HepG2 (cell line): ENCODE results near the gene AHRR. TPM values are rescaled to one million over a fixed set of nuclear protein-coding genes. Genes with fewer than 3 reads are reported as not detected.

Experiments
- BHLHE40 ChIP-seq: IDR thresholded peaks from 2 replicates; pipeline ENCODE4 v1.6.1; 2011; ENCODE audit warnings: low read length, improper control_type of control experiment
- CREB1 ChIP-seq, 2 experiments: fragments of 450-650 bp in 1 of 2; IDR thresholded peaks; 2 replicates each; pipeline ENCODE4 v1.6.1; 2016 to 2017; ENCODE audit warnings: control low read depth in 1 of 2, mild to moderate bottlenecking in 1 of 2, missing compliant biosample characterization in 1 of 2, missing genetic modification characterization in 1 of 2
- ETS1 ChIP-seq: sonication (generic); formaldehyde crosslinking; IDR thresholded peaks from 2 replicates; pipeline ENCODE4 v1.4.0; 2020; ENCODE audit warnings: missing genetic modification reagents
- KLF12 ChIP-seq: sonication (generic); formaldehyde crosslinking; IDR thresholded peaks from 2 replicates; pipeline ENCODE4 v1.4.0; 2020; ENCODE audit warnings: missing genetic modification reagents, borderline replicate concordance
- NCOA2 ChIP-seq: sonication (generic); formaldehyde crosslinking; IDR thresholded peaks from 2 replicates; pipeline ENCODE4 v1.8.0; 2022; ENCODE audit warnings: inconsistent platforms
- NCOA5 ChIP-seq: sonication (generic); formaldehyde crosslinking; IDR thresholded peaks from 2 replicates; pipeline ENCODE4 v1.4.0; 2020; ENCODE audit warnings: missing genetic modification reagents
- PCBP2 ChIP-seq: fragments of 200-400 bp; formaldehyde crosslinking; optimal IDR thresholded peaks from 2 replicates; pipeline ENCODE3; 2018; ENCODE audit warnings: low read length, low read depth; ENCODE audit not compliant: poor library complexity, severe bottlenecking
- PHF20 ChIP-seq: sonication (generic); formaldehyde crosslinking; IDR thresholded peaks from 2 replicates; pipeline ENCODE4 v1.5.0; 2020; ENCODE audit warnings: mild to moderate bottlenecking, missing genetic modification reagents
- POGK ChIP-seq: sonication (generic); formaldehyde crosslinking; conservative IDR thresholded peaks from 2 replicates; pipeline ENCODE4 v1.8.0; 2022; ENCODE audit warnings: mild to moderate bottlenecking, moderate library complexity, missing genetic modification reagents
- RARA ChIP-seq: IDR thresholded peaks from 2 replicates; pipeline ENCODE4 v1.6.1; 2016; ENCODE audit warnings: missing genetic modification reagents, missing compliant biosample characterization
- SETDB1 ChIP-seq: sonication (generic); formaldehyde crosslinking; IDR thresholded peaks from 2 replicates; pipeline ENCODE4 v1.5.1; 2020; ENCODE audit warnings: missing genetic modification reagents, mild to moderate bottlenecking, borderline replicate concordance
- SMAD3 ChIP-seq: sonication (generic); formaldehyde crosslinking; IDR thresholded peaks from 2 replicates; pipeline ENCODE4 v1.4.0; 2020; ENCODE audit warnings: missing genetic modification reagents
- SPEN ChIP-seq: sonication (generic); formaldehyde crosslinking; IDR thresholded peaks from 2 replicates; pipeline ENCODE4 v1.5.1; 2020; ENCODE audit warnings: low read depth, mild to moderate bottlenecking, missing genetic modification reagents
- SRF ChIP-seq: IDR thresholded peaks from 2 replicates; pipeline ENCODE4 v1.6.1; 2011; ENCODE audit warnings: mild to moderate bottlenecking, low read depth, low read length, moderate library complexity
- SUZ12 ChIP-seq: fragments of 150-350 bp; IDR thresholded peaks from 2 replicates; pipeline ENCODE4 v1.6.1; 2014; ENCODE audit warnings: low read depth, low read length
- TCF7 ChIP-seq: sonication (generic); IDR thresholded peaks from 2 replicates; pipeline ENCODE4 v1.6.1; 2016; ENCODE audit warnings: antibody characterized with exemption, low read depth
- TCF7L2 ChIP-seq: IDR thresholded peaks from 2 replicates; pipeline ENCODE4 v1.6.1; 2011; ENCODE audit warnings: mild to moderate bottlenecking, low read depth, low read length, moderate library complexity
- TEF ChIP-seq: sonication (generic); formaldehyde crosslinking; IDR thresholded peaks from 2 replicates; pipeline ENCODE4 v1.5.0; 2020; ENCODE audit warnings: missing genetic modification reagents
- TGIF2 ChIP-seq: IDR thresholded peaks from 2 replicates; pipeline ENCODE4 v1.6.1; 2016; ENCODE audit warnings: control low read depth, missing compliant biosample characterization
- THAP7 ChIP-seq: sonication (generic); formaldehyde crosslinking; IDR thresholded peaks from 2 replicates; pipeline ENCODE4 v1.8.1; 2023; ENCODE audit warnings: mild to moderate bottlenecking, missing genetic modification reagents
- TMF1 ChIP-seq: sonication (generic); formaldehyde crosslinking; IDR thresholded peaks from 2 replicates; pipeline ENCODE4 v1.8.1; 2022; ENCODE audit warnings: low read depth, missing genetic modification reagents
- U2AF1 ChIP-seq: fragments of 200-400 bp; formaldehyde crosslinking; optimal IDR thresholded peaks from 2 replicates; pipeline ENCODE3; 2017; ENCODE audit warnings: mild to moderate bottlenecking, low read depth, low read length
- XBP1 ChIP-seq: sonication (generic); formaldehyde crosslinking; IDR thresholded peaks from 2 replicates; pipeline ENCODE4 v1.5.0; 2020; ENCODE audit warnings: missing genetic modification reagents
- ZNF629 ChIP-seq: sonication (generic); formaldehyde crosslinking; conservative IDR thresholded peaks from 2 replicates; pipeline ENCODE4 v1.5.0; 2020; ENCODE audit warnings: missing genetic modification reagents
- ZNF761 ChIP-seq: sonication (generic); formaldehyde crosslinking; conservative IDR thresholded peaks from 2 replicates; pipeline ENCODE4 v1.4.0; 2020; ENCODE audit warnings: mild to moderate bottlenecking, missing genetic modification reagents
- ZNF772 ChIP-seq: sonication (generic); formaldehyde crosslinking; IDR thresholded peaks from 2 replicates; pipeline ENCODE4 v1.5.0; 2020; ENCODE audit warnings: mild to moderate bottlenecking, missing genetic modification reagents
- polyA plus RNA-seq, 8 experiments: library from polyadenylated mRNA; depleted of rRNA in 3 of 8; stranded (reverse) in 7 of 8; unstranded in 1 of 8; fragments of >200 nt; fragmentation: Illumina TruSeq in 4 of 8; extraction: Trizol in 4 of 8; gene quantifications; 2 replicates each; pipeline versions ENCODE4 v1.2.1 to v1.2.3, GENCODE V29; 2011 to 2016; ENCODE audit warnings: low read depth in 4 of 8, missing spikeins in 1 of 8, mixed read lengths in 1 of 8; ENCODE audit not compliant: insufficient read depth in 1 of 8
- total RNA-seq, 5 experiments: library from RNA; depleted of rRNA; stranded (reverse); fragments of >200 nt; fragmentation: Illumina TruSeq; extraction: Trizol; gene quantifications; 2 replicates each; pipeline ENCODE4 v1.2.3, GENCODE V29; 2016; ENCODE audit warnings: low read depth in 1 of 5
- TF ChIP-seq, protein P1 (sequence below): sonication (generic); formaldehyde crosslinking; conservative IDR thresholded peaks from 2 replicates; pipeline ENCODE4 v1.8.1; 2023; ENCODE audit warnings: missing genetic modification reagents

The AHRR gene
- total and polyA plus RNA-seq, 2 of the 13 experiments (the other 11 are each of a cell fraction or from before 2014, with no cell fraction given) = 0.28 to 0.35 TPM

- TF ChIP-seq THAP7 = 0 out of 2 replicates have a peak, but pooled peaks have one; percentile 50
- TF ChIP-seq, protein P1, sequence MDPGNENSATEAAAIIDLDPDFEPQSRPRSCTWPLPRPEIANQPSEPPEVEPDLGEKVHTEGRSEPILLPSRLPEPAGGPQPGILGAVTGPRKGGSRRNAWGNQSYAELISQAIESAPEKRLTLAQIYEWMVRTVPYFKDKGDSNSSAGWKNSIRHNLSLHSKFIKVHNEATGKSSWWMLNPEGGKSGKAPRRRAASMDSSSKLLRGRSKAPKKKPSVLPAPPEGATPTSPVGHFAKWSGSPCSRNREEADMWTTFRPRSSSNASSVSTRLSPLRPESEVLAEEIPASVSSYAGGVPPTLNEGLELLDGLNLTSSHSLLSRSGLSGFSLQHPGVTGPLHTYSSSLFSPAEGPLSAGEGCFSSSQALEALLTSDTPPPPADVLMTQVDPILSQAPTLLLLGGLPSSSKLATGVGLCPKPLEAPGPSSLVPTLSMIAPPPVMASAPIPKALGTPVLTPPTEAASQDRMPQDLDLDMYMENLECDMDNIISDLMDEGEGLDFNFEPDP = 0 out of 2 replicates have a peak, but pooled peaks have one; percentile 63
- no peak for TF ChIP-seq SMAD3 (CRISPR knock-in tag)
- no peak for TF ChIP-seq ZNF761 (CRISPR knock-in tag)
- no peak for TF ChIP-seq U2AF1
- TF ChIP-seq SPEN (CRISPR knock-in tag) = 0 out of 2 replicates have a peak, but pooled peaks have one; percentile 26
- TF ChIP-seq BHLHE40 = no peak
- TF ChIP-seq SETDB1 (CRISPR knock-in tag) = no peak
- no peak for TF ChIP-seq TMF1
- TF ChIP-seq TCF7L2 = no peak
- TF ChIP-seq RARA (CRISPR knock-in tag) = no peak
- TF ChIP-seq ETS1 (CRISPR knock-in tag) = no peak
- no peak for TF ChIP-seq NCOA2 (CRISPR knock-in tag)
- no peak for TF ChIP-seq TEF (CRISPR knock-in tag)
- no peak for TF ChIP-seq CREB1 (IDR thresholded peaks at IDR 0.05)
- no peak for TF ChIP-seq CREB1 (CRISPR knock-in tag; IDR thresholded peaks at IDR 0.05)
- no peak for TF ChIP-seq PCBP2
- TF ChIP-seq SRF = no peak
- no peak for TF ChIP-seq NCOA5
- no peak for TF ChIP-seq ZNF772
- no peak for TF ChIP-seq SUZ12
- TF ChIP-seq KLF12 (CRISPR knock-in tag) = no peak
- TF ChIP-seq PHF20 (CRISPR knock-in tag) = no peak
- no peak for TF ChIP-seq XBP1
- no peak for TF ChIP-seq TCF7
- no peak for TF ChIP-seq ZNF629 (CRISPR knock-in tag)
- no peak for TF ChIP-seq TGIF2
- no peak for TF ChIP-seq POGK (CRISPR knock-in tag)
Observed at GRCh38 chr5:431001-431710, 109.6 kb downstream of the AHRR start (continued).
